Astrocyte of the cerebellum (primary cell): ENCODE measurements around the gene KRTAP9-7.

Source experiments
- DNase-seq: peaks from one replicate; pipeline ENCODE4 v3.0.0-alpha.2; 2011; ENCODE audit warnings: low read depth
- H3K4me3 ChIP-seq: 2 replicates; pipeline ENCODE4 v1.5.1; 2011; ENCODE audit warnings: mild to moderate bottlenecking, low read depth, low read length, moderate library complexity
- CTCF ChIP-seq: IDR thresholded peaks from 2 replicates; pipeline ENCODE4 v1.5.1; 2012; ENCODE audit warnings: low read length, low read depth, moderate library complexity, mild to moderate bottlenecking; ENCODE audit errors: missing control alignments
- in situ Hi-C: cut with HindIII; loops from 2 replicates; pipeline ENCODE4 v1.10.0; 2017; ENCODE audit warnings: low sequenced_read_pairs

The KRTAP9-7 gene

GRCh38 chr17:41315204-41315794, 39.8 kb downstream of the KRTAP9-7 start, which contains the start of gene KRTAP17-1:
TSS of gene KRTAP17-1 (minus strand) at chr17:41315710. CDS start at chr17:41315650, 60 bp downstream.
- no peak within 1 kb of the TSS for H3K4me3 ChIP-seq
- in situ Hi-C loops, result no loop called here
- DNase-seq, result no peak
- no peak for TF ChIP-seq CTCF

GRCh38 chr17:41315814-41316445, 40.4 kb downstream of the KRTAP9-7 start:
- no peak for DNase-seq
- in situ Hi-C loops, result no loop called here
- TF ChIP-seq CTCF, result no peak
- no peak overlapping the region for H3K4me3 ChIP-seq

- in situ Hi-C loops, result no loop called here
- no peak for TF ChIP-seq CTCF
- no peak overlapping the region for H3K4me3 ChIP-seq
- DNase-seq, result no peak
Observed at GRCh38 chr17:41318231-41318630, 42.7 kb downstream of the KRTAP9-7 start.

- no peak overlapping the region for H3K4me3 ChIP-seq
- DNase-seq, result peak; percentile 46
- in situ Hi-C loops, result no loop called here
- peak; percentile 93 for TF ChIP-seq CTCF
Observed at GRCh38 chr17:41322094-41322902, 46.8 kb downstream of the KRTAP9-7 start.

DNA sequence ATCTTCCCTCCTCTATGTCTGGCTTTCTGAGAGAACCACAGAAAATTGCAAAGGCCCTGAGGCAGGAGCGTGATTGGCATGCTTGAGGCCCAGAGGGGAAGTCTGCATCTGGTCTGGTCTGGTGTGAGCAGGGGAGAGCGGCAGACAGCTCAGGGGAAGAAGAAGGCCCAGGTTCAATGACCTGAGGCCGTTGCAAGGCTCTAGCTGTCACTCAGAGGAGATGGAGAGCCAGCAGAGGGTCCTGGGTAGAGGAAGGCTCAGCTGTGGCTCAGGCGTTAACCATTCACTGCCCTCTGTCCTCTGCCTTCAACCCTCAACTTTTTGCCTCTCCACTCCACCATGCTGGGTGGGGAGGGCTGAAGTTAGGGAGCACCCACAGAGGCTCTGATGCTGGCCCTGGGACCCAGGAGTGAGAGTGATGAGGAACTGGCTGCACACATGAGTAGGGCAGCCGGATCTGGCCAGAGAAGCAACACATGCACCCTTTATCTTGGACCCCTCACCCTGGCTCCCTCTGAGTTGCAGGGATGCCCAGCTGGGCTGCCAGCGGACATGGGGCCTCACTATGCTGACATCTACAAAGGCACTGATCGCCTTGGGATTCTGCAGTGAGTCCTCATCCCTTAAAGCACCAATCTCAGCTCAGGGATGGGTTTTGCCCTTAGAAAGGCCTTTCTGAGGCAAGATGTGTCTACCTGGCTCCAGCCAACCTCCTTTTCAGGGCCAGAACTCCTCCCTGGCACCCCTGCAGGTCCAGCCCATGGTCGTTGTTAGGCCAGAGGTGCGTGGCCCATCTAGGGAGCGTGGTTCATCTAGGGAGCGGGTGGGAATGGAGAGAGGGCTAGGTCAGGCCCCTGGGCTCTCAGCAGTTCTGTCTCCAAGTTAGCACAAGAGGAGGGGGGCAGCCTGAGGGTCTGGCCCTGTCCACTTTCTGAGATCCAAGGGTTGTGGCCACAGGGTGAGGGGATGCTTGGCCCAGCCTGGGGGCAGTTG, 47.7 kb downstream of the KRTAP9-7 start:
- DNase-seq, result no peak
- in situ Hi-C loops, result no loop called here
- H3K4me3 ChIP-seq, result no peak overlapping the region
- TF ChIP-seq CTCF, result no peak
